Measurements from ENCODE around the gene NSD2. TPM values are rescaled to one million over a fixed set of nuclear protein-coding genes. Genes with fewer than 3 reads are reported as not detected.

Gene NSD2
- total RNA-seq, 1 donor from 2014 or later: 176 TPM

GRCh38 chr4:1938027-1938426 is 66.8 kb downstream of the NSD2 start:
- Mint-ChIP-seq H3K4me3 (no peak overlapping the region), H3K9me3 (no peaks in the 10 kb centered on the region), H3K36me3 (peaks cover 35% of the 10 kb centered on the region), H3K27me3 (ENCODE audit: insufficient read depth, low read depth) (peaks cover 2% of the 10 kb centered on the region), H3K27ac (no peak overlapping the region), H3K4me1 (no peaks in the 10 kb centered on the region)
- Histone ChIP-seq H3K4me2 (no peak overlapping the region), H3K27ac (no peak overlapping the region), H3K4me1 (no peaks in the 10 kb centered on the region), H2AFZ (replicated peaks) (no peak overlapping the region), H3K36me3 (peaks cover 40% of the 10 kb centered on the region), H3F3A (ENCODE audit: low read depth) (peaks cover 5% of the 10 kb centered on the region), H4K20me1 (ENCODE audit: low read depth) (peaks cover 44% of the 10 kb centered on the region), H3K79me2 (ENCODE audit: low read depth) (no peaks in the 10 kb centered on the region), H3K9me3 (ENCODE audit: low read depth) (no peaks in the 10 kb centered on the region), H3K4me3 (no peak overlapping the region), H3K27me3 (no peaks in the 10 kb centered on the region), H3K9ac (no peak overlapping the region)
- TF ChIP-seq EZH2phosphoT487 (IDR thresholded peaks at IDR 0.05): no peak
- TF ChIP-seq CTCF (IDR thresholded peaks at IDR 0.05): no peak
- TF ChIP-seq EZH2 (IDR thresholded peaks at IDR 0.05): no peak
- DNase-seq (ENCODE audit: low spot score): no peak

GRCh38 chr4:1939664-1940509 is 68.7 kb downstream of the NSD2 start:
- Histone ChIP-seq H3K27ac (no peak overlapping the region), H3K9me3 (ENCODE audit: low read depth) (no peaks in the 10 kb centered on the region), H4K20me1 (ENCODE audit: low read depth) (peaks cover 43% of the 10 kb centered on the region), H3K27me3 (no peaks in the 10 kb centered on the region), H3K4me3 (no peak overlapping the region), H3K36me3 (peaks cover 34% of the 10 kb centered on the region), H2AFZ (replicated peaks) (no peak overlapping the region), H3K9ac (no peak overlapping the region), H3F3A (ENCODE audit: low read depth) (peaks cover 5% of the 10 kb centered on the region), H3K79me2 (ENCODE audit: low read depth) (no peaks in the 10 kb centered on the region), H3K4me2 (no peak overlapping the region), H3K4me1 (no peaks in the 10 kb centered on the region)
- Mint-ChIP-seq H3K4me3 (no peak overlapping the region), H3K4me1 (peaks cover 6% of the 10 kb centered on the region), H3K9me3 (no peaks in the 10 kb centered on the region), H3K27me3 (ENCODE audit: insufficient read depth, low read depth) (peaks cover 4% of the 10 kb centered on the region), H3K36me3 (peaks cover 42% of the 10 kb centered on the region), H3K27ac (no peak overlapping the region)
- TF ChIP-seq EZH2 (IDR thresholded peaks at IDR 0.05) (no peak), EZH2phosphoT487 (IDR thresholded peaks at IDR 0.05) (no peak), CTCF (IDR thresholded peaks at IDR 0.05) (no peak)
- DNase-seq (ENCODE audit: low spot score): no peak

GRCh38 chr4:1940566-1940965 is 69.4 kb downstream of the NSD2 start:
- Mint-ChIP-seq H3K36me3 (peaks cover 42% of the 10 kb centered on the region), H3K27ac (no peak overlapping the region), H3K27me3 (ENCODE audit: insufficient read depth, low read depth) (peaks cover 4% of the 10 kb centered on the region), H3K4me3 (no peak overlapping the region), H3K4me1 (peaks cover 13% of the 10 kb centered on the region), H3K9me3 (no peaks in the 10 kb centered on the region)
- TF ChIP-seq EZH2 (IDR thresholded peaks at IDR 0.05): no peak
- TF ChIP-seq CTCF (IDR thresholded peaks at IDR 0.05): no peak
- TF ChIP-seq EZH2phosphoT487 (IDR thresholded peaks at IDR 0.05): no peak
- H3K9me3 ChIP-seq (ENCODE audit: low read depth): no peaks in the 10 kb centered on the region
- no peaks in the 10 kb centered on the region for H3K4me1 ChIP-seq
- H3K9ac ChIP-seq: no peak overlapping the region
- no peak overlapping the region for H2AFZ ChIP-seq (replicated peaks)
- H3K36me3 ChIP-seq: peaks cover 34% of the 10 kb centered on the region
- no peak overlapping the region for H3K27ac ChIP-seq
- H4K20me1 ChIP-seq (ENCODE audit: low read depth): peaks cover 42% of the 10 kb centered on the region
- no peak overlapping the region for H3K4me2 ChIP-seq
- H3K79me2 ChIP-seq (ENCODE audit: low read depth): no peaks in the 10 kb centered on the region
- no peaks in the 10 kb centered on the region for H3K27me3 ChIP-seq
- peaks cover 5% of the 10 kb centered on the region for H3F3A ChIP-seq (ENCODE audit: low read depth)
- no peak overlapping the region for H3K4me3 ChIP-seq
- DNase-seq (ENCODE audit: low spot score): no peak
